Heart left ventricle (tissue), 16 donors: Measurements from ENCODE around the gene CTCF. TPM values are rescaled to one million over a fixed set of nuclear protein-coding genes. Genes with fewer than 3 reads are reported as not detected.

Experiments
- ATAC-seq, 4 donors: fragments of 200-7000 bp; cut with Tn5 transposase; one replicate each; pipeline ENCODE4 v1.9.1; 2020 to 2022; ENCODE audit warnings: moderate library complexity in 4 of 4, mild to moderate bottlenecking in 3 of 4, moderate number of reproducible peaks in 1 of 4
- DNase-seq, 5 donors: peaks; one replicate each; pipeline ENCODE4 v3.0.0-alpha.2; 2020
- H3K27ac ChIP-seq, 12 donors: fragments of 200-600 bp; sonication (generic) in 4 of 12; one replicate each; pipeline versions ENCODE4 v1.5.0 to v1.8.0; 2016 to 2022; ENCODE audit warnings: mild to moderate bottlenecking in 2 of 12
- H3K27me3 ChIP-seq, 9 donors: fragments of 200-600 bp; sonication (generic) in 2 of 9; one replicate each; pipeline versions ENCODE4 v1.5.1 to v1.8.0; 2016 to 2022; ENCODE audit warnings: mild to moderate bottlenecking in 3 of 9
- H3K36me3 ChIP-seq, 9 donors: fragments of 200-600 bp; sonication (generic) in 2 of 9; one replicate each; pipeline versions ENCODE4 v1.5.0 to v1.8.0; 2018 to 2022; ENCODE audit warnings: mild to moderate bottlenecking in 2 of 9
- H3K4me1 ChIP-seq, 12 donors: fragments of 200-600 bp; sonication (generic) in 4 of 12; one replicate each; pipeline versions ENCODE4 v1.5.0 to v1.8.0; 2016 to 2022; ENCODE audit warnings: mild to moderate bottlenecking in 3 of 12
- H3K4me3 ChIP-seq, 12 donors: fragments of 200-600 bp; sonication (generic) in 4 of 12; one replicate each; pipeline versions ENCODE4 v1.5.0 to v1.8.0; 2017 to 2022; ENCODE audit warnings: mild to moderate bottlenecking in 9 of 12, moderate library complexity in 4 of 12
- H3K9me3 ChIP-seq, 12 donors: fragments of 200-600 bp; sonication (generic) in 4 of 12; one replicate each; pipeline versions ENCODE4 v1.5.0 to v1.8.0; 2016 to 2022; ENCODE audit warnings: mild to moderate bottlenecking in 1 of 12
- CTCF ChIP-seq, 12 donors: fragments of 200-600 bp; sonication (generic) in 4 of 12; IDR thresholded peaks; one replicate each; pipeline versions ENCODE4 v1.5.0 to v1.8.0; 2018 to 2022; ENCODE audit warnings: antibody characterized with exemption in 12 of 12, mild to moderate bottlenecking in 5 of 12
- POLR2A ChIP-seq, 2 donors: fragments of 450-650 bp; IDR thresholded peaks; one replicate each; pipeline ENCODE4 v1.6.1; 2017; ENCODE audit warnings: antibody characterized with exemption in 2 of 2, mild to moderate bottlenecking in 2 of 2, moderate library complexity in 2 of 2
- WGBS, 4 donors: extraction: QIAGEN DNeasy Blood & Tissue Kit in 2 of 4; methylation state at CpG; one replicate each; pipeline versions ENCODE4 v1.1.5 to v1.1.7; 2013 to 2018; 5-methylcytosine and 5-hydroxymethylcytosine counted together
- intact Hi-C, 10 donors: fragments of 100-400 bp; cut with DNase I; formaldehyde crosslinking; loops; one replicate each; pipeline versions ENCODE4 v1.11.1 to v1.14.2; 2022
- polyA plus RNA-seq, 2 donors: library from polyadenylated mRNA; stranded (reverse); fragments of 200-250 nt; gene quantifications; one replicate each; pipeline ENCODE4 v1.2.3, GENCODE V29; 2013
- total RNA-seq, 9 donors: library from RNA; depleted of rRNA in 2 of 9; stranded (reverse); fragments of >200 nt in 2 of 9; fragmentation: NEBNext Ultra II Directional in 3 of 9; extraction: Animal tissue kit (Norgen Biotek cat#: 25700) in 3 of 9; gene quantifications; one replicate each; pipeline versions ENCODE4 v1.1.0 to v1.2.4, GENCODE V29; 2016 to 2023
- donor health status: ischemic (EF 13 %, LVEDD 7.1; RV severe dilation, severe dysfunction).
- donor health status: healthy with polysubstance abuse.
- donor health status: DM: no; HTN: yes; CAD: no.
- donor health status: DM: no; HTN: no; CAD: no.
- donor health status: ischemic (EF 25% LVEDD 6.9; RV normal size, moderate dysfunction).
- donor health status: ischemic (EF 25% LVEDD 5.7; RV mildly dilated, moderate dysfunction).
- donor health status: healthy.
- donor health status: DM: yes; HTN: yes; CAD: no.
- donor health status: ischemic (EF 35%, LVEDD 5.7; RV mildly dilated, moderate dysfunction).
- donor health status: nonischemic (EF 11% LVEDD 7.7; RV severe dilation, severe dysfunction).
- donor health status: DM: yes; HTN: yes; CAD: no.
- donor health status: PGD.
- donor health status: ischemic (EF 29% LVEDD 5.4; RV normal size, mild dysfunction).
- donor health status: nonischemic (EF 23%, LVEDD 6.1; RV moderate dilation, normal function).

The CTCF gene
- total and polyA plus RNA-seq, 11 donors = 13.9 to 35.8 (median 25.3) TPM

GRCh38 chr16:67674851-67675578 is 112.7 kb downstream of the CTCF start:
- 93 to 96% (median 96%) methylated on average over 16 to 28 of the region's 28 CpGs for WGBS, 4 donors
- peak in 1 of 5 donors; percentile 25 for DNase-seq
- Histone ChIP-seq H3K9me3 (no peaks in the 10 kb centered on the region), H3K27ac (peak overlapping the region in 11 of 12 donors; percentile 56 to 91 (median 77)), H3K4me3 (no peak overlapping the region), H3K4me1 (peaks cover 8 to 40% (median 23%) of the 10 kb centered on the region in 12 donors), H3K27me3 (no peaks in the 10 kb centered on the region), H3K36me3 (peaks cover 0 to 10% (median 2%) of the 10 kb centered on the region in 9 donors)
- ATAC-seq = no peak
- TF ChIP-seq CTCF (IDR thresholded peaks at IDR 0.05) (no peak), POLR2A (IDR thresholded peaks at IDR 0.05) (no peak)
- intact Hi-C loops = loop anchor here in 9 of 10 donors (5.0 to 10.0 kb wide), 13 partner anchors 42 to 390 kb away; partner anchors contain the start of genes GFOD2 (in 4 of the 9), RANBP10 (in 4 of the 9), TSNAXIP1 (in 4 of the 9) and DDX28 (in 1 of the 9)

- no peak overlapping the region for H3K4me3 ChIP-seq
- peaks cover 0 to 15% (median 6%) of the 10 kb centered on the region in 9 donors for H3K36me3 ChIP-seq
- DNase-seq (peak in 1 of 5 donors; percentile 19), ATAC-seq (no peak)
- intact Hi-C loops = loop anchor here in 8 of 10 donors (5.0 to 10.0 kb wide), 8 partner anchors 47 to 389 kb away; partner anchors contain the start of genes RANBP10 (in 2 of the 8), TSNAXIP1 (in 2 of the 8), DDX28 (in 1 of the 8) and DUS2 (in 1 of the 8)
- no peaks in the 10 kb centered on the region for H3K9me3 ChIP-seq
- peaks cover 8 to 40% (median 23%) of the 10 kb centered on the region in 12 donors for H3K4me1 ChIP-seq
- WGBS, 4 donors = 97 to 99% (median 97%) methylated on average over 16 to 17 of the region's 17 CpGs
- no peaks in the 10 kb centered on the region for H3K27me3 ChIP-seq
- TF ChIP-seq POLR2A (IDR thresholded peaks at IDR 0.05) (no peak), CTCF (IDR thresholded peaks at IDR 0.05) (no peak)
- no peak overlapping the region for H3K27ac ChIP-seq
These were observed 113.2 kb downstream of the CTCF start for GRCh38 chr16:67675579-67675935.

GRCh38 chr16:67675999-67676398 is 113.7 kb downstream of the CTCF start:
- TF ChIP-seq CTCF (IDR thresholded peaks at IDR 0.05) = no peak
- no peak for TF ChIP-seq POLR2A (IDR thresholded peaks at IDR 0.05)
- no peak overlapping the region for H3K27ac ChIP-seq
- H3K4me1 ChIP-seq = peaks cover 8 to 40% (median 23%) of the 10 kb centered on the region in 12 donors
- WGBS, 4 donors = 91 to 99% (median 98%) methylated on average over 7 of the region's 7 CpGs
- ATAC-seq (no peak), DNase-seq (no peak)
- H3K27me3 ChIP-seq = no peaks in the 10 kb centered on the region
- no peaks in the 10 kb centered on the region for H3K9me3 ChIP-seq
- intact Hi-C loops = loop anchor here in 8 of 10 donors (5.0 to 10.0 kb wide), 8 partner anchors 46 to 389 kb away; partner anchors contain the start of genes RANBP10 (in 2 of the 8), TSNAXIP1 (in 2 of the 8), DDX28 (in 1 of the 8) and DUS2 (in 1 of the 8)
- peaks cover 0 to 18% (median 8%) of the 10 kb centered on the region in 9 donors for H3K36me3 ChIP-seq
- no peak overlapping the region for H3K4me3 ChIP-seq

GRCh38 chr16:67676516-67676915 is 114.2 kb downstream of the CTCF start:
- Histone ChIP-seq H3K4me3 (no peak overlapping the region), H3K36me3 (peaks cover 0 to 18% (median 8%) of the 10 kb centered on the region in 9 donors), H3K4me1 (peaks cover 8 to 40% (median 23%) of the 10 kb centered on the region in 12 donors), H3K27me3 (no peaks in the 10 kb centered on the region), H3K9me3 (no peaks in the 10 kb centered on the region), H3K27ac (peak overlapping the region in 1 of 12 donors; percentile 25)
- no peak for DNase-seq
- TF ChIP-seq CTCF (IDR thresholded peaks at IDR 0.05) (no peak), POLR2A (IDR thresholded peaks at IDR 0.05) (no peak)
- WGBS, 4 donors = 60 to 75% (median 71%) methylated on average over 4 of the region's 4 CpGs
- ATAC-seq = no peak
- intact Hi-C loops = loop anchor here in 8 of 10 donors (5.0 to 10.0 kb wide), 8 partner anchors 46 to 388 kb away; partner anchors contain the start of genes RANBP10 (in 2 of the 8), TSNAXIP1 (in 2 of the 8), DDX28 (in 1 of the 8) and DUS2 (in 1 of the 8)
